Sigmoid colon (tissue), 7 donors: ENCODE data around the gene IL1RAPL1. TPM values are rescaled to one million over a fixed set of nuclear protein-coding genes. Genes with fewer than 3 reads are reported as not detected.

ENCODE experiments used
- DNase-seq: peaks from one replicate; pipeline ENCODE4 v3.0.0-alpha.2; 2019
- H3K27ac ChIP-seq, 4 donors: fragments of 200-600 bp; sonication (generic); one replicate each; pipeline ENCODE4 v1.5.1; 2016 to 2019; ENCODE audit warnings: mild to moderate bottlenecking in 1 of 4
- H3K27me3 ChIP-seq, 3 donors: fragments of 200-600 bp; sonication (generic); one replicate each; pipeline ENCODE4 v1.5.1; 2019; ENCODE audit warnings: mild to moderate bottlenecking in 1 of 3
- H3K36me3 ChIP-seq, 4 donors: fragments of 200-600 bp; sonication (generic); one replicate each; pipeline ENCODE4 v1.5.1; 2016 to 2019
- H3K4me1 ChIP-seq, 4 donors: fragments of 200-600 bp; sonication (generic); one replicate each; pipeline ENCODE4 v1.5.1; 2017 to 2019
- H3K4me3 ChIP-seq, 4 donors: fragments of 200-600 bp; sonication (generic); one replicate each; pipeline ENCODE4 v1.5.1; 2017 to 2019; ENCODE audit warnings: mild to moderate bottlenecking in 2 of 4, moderate library complexity in 1 of 4
- H3K9me3 ChIP-seq, 4 donors: fragments of 200-600 bp in 3 of 4; sonication (generic) in 3 of 4; one replicate each; pipeline versions ENCODE4 v1.5.1 to v1.6.1; 2013 to 2019
- EP300 ChIP-seq, 4 donors: sonication (generic); formaldehyde crosslinking; IDR thresholded peaks; one replicate each; pipeline ENCODE4 v1.6.1; 2017; ENCODE audit warnings: antibody characterized with exemption in 4 of 4
- POLR2A ChIP-seq, 2 donors: fragments of 450-650 bp; IDR thresholded peaks; one replicate each; pipeline ENCODE4 v1.6.1; 2016; ENCODE audit warnings: antibody characterized with exemption in 2 of 2, mild to moderate bottlenecking in 2 of 2, moderate library complexity in 2 of 2
- POLR2AphosphoS5 ChIP-seq, 4 donors: sonication (generic); formaldehyde crosslinking; IDR thresholded peaks; one replicate each; pipeline ENCODE4 v1.6.1; 2017; ENCODE audit warnings: antibody characterized with exemption in 4 of 4
- WGBS, 2 donors: extraction: QIAGEN DNeasy Blood & Tissue Kit; methylation state at CpG; one replicate each; pipeline ENCODE4 v1.1.7; 2013; 5-methylcytosine and 5-hydroxymethylcytosine counted together
- intact Hi-C: fragments of 100-400 bp; cut with DNase I; formaldehyde crosslinking; loops from one replicate; pipeline ENCODE4 v1.15.1; 2023
- polyA plus RNA-seq, 3 donors: library from polyadenylated mRNA; stranded (reverse); fragments of 200-250 nt; gene quantifications; one replicate each; pipeline ENCODE4 v1.2.3, GENCODE V29; 2013
- total RNA-seq, 4 donors: library from RNA; depleted of rRNA; stranded (reverse); fragments of >200 nt; gene quantifications; one replicate each; pipeline ENCODE4 v1.1.0, GENCODE V29; 2016
- TF ChIP-seq, protein P1 (sequence below), 4 experiments: fragments of 450-650 bp in 3 of 4; fragments of 200-600 bp in 1 of 4; IDR thresholded peaks; one replicate each; pipeline ENCODE4 v1.5.1; 2016 to 2019; ENCODE audit warnings: antibody characterized with exemption in 4 of 4, mild to moderate bottlenecking in 3 of 4, moderate library complexity in 2 of 4
- donor health status: healthy with polysubstance abuse.
- donor health status: Bipolar disorder and iron deficiency.
- donor health status: healthy.

Gene IL1RAPL1
- total and polyA plus RNA-seq, 7 donors = 0.07 to 2.5 (median 1.2) TPM; not detected in 2

DNA sequence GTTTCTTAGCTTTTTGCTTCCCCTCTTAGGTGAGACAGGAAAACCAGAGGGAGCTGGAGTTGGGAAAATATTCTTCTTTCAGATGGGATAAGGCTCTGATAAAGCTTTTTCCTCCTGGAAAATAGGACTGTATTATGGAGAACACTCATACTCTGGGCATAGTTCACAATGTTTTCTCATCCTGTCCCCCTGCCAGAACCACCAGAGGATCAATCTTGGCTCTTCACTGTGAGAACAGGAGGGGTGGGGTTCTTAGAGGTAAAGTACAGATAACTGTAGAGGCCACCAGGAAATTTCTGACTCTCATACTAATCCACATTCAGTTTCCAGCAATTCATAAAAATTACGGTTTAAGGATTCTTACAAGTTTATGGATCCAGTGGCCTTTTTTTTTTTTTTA is 966.3 kb downstream of the IL1RAPL1 start:
- intact Hi-C loops = no loop called here
- no peak for DNase-seq
- 62 to 86% methylated on average over 1 of the region's 1 CpG for WGBS, 2 donors
- Histone ChIP-seq H3K27ac (no peak overlapping the region), H3K27me3 (no peaks in the 10 kb centered on the region), H3K4me3 (no peak overlapping the region), H3K9me3 (no peaks in the 10 kb centered on the region), H3K36me3 (no peaks in the 10 kb centered on the region), H3K4me1 (no peaks in the 10 kb centered on the region)
- TF ChIP-seq, protein P1, sequence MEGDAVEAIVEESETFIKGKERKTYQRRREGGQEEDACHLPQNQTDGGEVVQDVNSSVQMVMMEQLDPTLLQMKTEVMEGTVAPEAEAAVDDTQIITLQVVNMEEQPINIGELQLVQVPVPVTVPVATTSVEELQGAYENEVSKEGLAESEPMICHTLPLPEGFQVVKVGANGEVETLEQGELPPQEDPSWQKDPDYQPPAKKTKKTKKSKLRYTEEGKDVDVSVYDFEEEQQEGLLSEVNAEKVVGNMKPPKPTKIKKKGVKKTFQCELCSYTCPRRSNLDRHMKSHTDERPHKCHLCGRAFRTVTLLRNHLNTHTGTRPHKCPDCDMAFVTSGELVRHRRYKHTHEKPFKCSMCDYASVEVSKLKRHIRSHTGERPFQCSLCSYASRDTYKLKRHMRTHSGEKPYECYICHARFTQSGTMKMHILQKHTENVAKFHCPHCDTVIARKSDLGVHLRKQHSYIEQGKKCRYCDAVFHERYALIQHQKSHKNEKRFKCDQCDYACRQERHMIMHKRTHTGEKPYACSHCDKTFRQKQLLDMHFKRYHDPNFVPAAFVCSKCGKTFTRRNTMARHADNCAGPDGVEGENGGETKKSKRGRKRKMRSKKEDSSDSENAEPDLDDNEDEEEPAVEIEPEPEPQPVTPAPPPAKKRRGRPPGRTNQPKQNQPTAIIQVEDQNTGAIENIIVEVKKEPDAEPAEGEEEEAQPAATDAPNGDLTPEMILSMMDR (IDR thresholded peaks at IDR 0.05) = no peak
- TF ChIP-seq POLR2AphosphoS5 (IDR thresholded peaks at IDR 0.05) = no peak
- no peak for TF ChIP-seq EP300 (IDR thresholded peaks at IDR 0.05)
- no peak for TF ChIP-seq POLR2A (IDR thresholded peaks at IDR 0.05)

DNA sequence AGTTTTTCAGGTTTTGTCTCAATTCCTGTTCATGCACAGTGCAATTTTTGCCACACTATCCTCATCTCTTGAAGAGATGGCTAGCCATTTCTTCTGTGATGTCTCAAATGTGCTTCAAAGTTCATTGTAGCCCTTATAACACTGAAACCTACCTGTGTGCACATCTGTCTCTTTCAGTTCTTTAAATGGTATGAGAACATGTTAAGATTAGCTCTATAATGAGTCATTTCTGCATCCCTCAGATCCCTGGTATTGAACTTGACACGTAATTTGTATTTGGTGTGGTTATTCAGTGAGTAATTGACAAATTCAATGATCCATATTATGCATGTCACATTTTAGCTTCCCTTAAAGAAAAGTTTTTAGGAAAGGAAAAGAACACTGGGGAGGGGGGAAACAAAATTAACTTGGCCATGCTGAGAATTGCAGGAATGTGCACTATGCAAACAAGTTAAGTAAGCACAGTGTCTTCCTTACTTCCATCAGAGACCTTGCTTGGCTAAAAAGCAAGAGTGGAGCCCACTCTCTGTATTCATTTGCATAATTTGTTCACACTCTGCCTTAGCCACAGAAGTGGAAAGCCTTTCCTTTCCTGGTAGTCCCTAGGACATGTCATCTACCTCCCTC is 968.3 kb downstream of the IL1RAPL1 start:
- Histone ChIP-seq H3K9me3 (no peaks in the 10 kb centered on the region), H3K4me1 (no peaks in the 10 kb centered on the region), H3K36me3 (no peaks in the 10 kb centered on the region), H3K27me3 (no peaks in the 10 kb centered on the region), H3K4me3 (no peak overlapping the region), H3K27ac (no peak overlapping the region)
- intact Hi-C loops = no loop called here
- WGBS, 2 donors = 59 to 79% methylated on average over 1 of the region's 1 CpG
- TF ChIP-seq POLR2A (IDR thresholded peaks at IDR 0.05) = no peak
- TF ChIP-seq, protein P1 (IDR thresholded peaks at IDR 0.05) = no peak
- TF ChIP-seq POLR2AphosphoS5 (IDR thresholded peaks at IDR 0.05) = no peak
- TF ChIP-seq EP300 (IDR thresholded peaks at IDR 0.05) = no peak
- DNase-seq = no peak

DNA sequence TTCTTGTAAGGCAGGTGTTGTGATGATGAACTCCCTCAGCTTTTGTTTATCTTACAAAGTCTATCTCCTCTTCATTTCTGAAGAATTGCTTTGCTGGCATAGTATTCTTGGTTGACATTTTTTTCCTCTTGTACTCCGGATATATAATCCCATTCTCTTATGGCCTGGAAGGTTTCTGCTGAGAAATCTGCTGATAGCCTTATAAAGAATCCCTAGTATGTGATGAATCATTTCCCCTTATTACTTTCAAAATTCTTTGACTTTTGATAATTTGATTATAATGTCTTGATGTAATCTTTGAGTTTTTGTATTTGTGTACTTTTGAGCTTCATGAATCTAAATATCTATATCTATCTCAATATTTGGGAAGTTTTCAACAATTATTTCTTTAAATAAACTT is 972.8 kb downstream of the IL1RAPL1 start:
- TF ChIP-seq POLR2A (IDR thresholded peaks at IDR 0.05) (no peak), EP300 (IDR thresholded peaks at IDR 0.05) (no peak), POLR2AphosphoS5 (IDR thresholded peaks at IDR 0.05) (no peak)
- TF ChIP-seq, protein P1 (IDR thresholded peaks at IDR 0.05) = no peak
- H3K36me3 ChIP-seq = no peaks in the 10 kb centered on the region
- no peak overlapping the region for H3K27ac ChIP-seq
- no peaks in the 10 kb centered on the region for H3K27me3 ChIP-seq
- intact Hi-C loops = no loop called here
- no peak overlapping the region for H3K4me3 ChIP-seq
- H3K9me3 ChIP-seq = no peaks in the 10 kb centered on the region
- DNase-seq = no peak
- WGBS, 2 donors = 95 to 96% methylated on average over 1 of the region's 1 CpG
- no peaks in the 10 kb centered on the region for H3K4me1 ChIP-seq

DNA sequence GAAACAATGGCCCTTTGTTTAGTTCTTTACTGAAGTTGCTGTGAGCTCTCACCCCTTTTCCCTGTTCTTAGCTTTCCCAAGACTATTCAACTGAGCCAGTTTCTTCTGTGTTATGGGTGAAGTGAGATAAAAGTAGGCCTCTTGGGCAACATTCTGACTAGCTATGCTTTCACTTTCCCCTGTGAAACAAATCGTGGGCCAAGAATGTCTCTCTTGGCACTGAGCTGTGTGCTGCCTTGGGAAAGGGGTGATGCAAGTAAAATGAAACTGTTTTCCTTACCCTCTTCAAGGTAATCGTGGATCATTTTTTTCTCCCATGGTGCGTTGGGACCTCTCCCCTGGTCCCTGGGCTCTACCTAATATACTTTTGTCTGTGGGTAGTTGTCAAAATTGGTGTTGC is 974.2 kb downstream of the IL1RAPL1 start:
- DNase-seq = no peak
- no peaks in the 10 kb centered on the region for H3K27me3 ChIP-seq
- H3K27ac ChIP-seq = no peak overlapping the region
- intact Hi-C loops = no loop called here
- no peaks in the 10 kb centered on the region for H3K36me3 ChIP-seq
- WGBS, 2 donors = 76 to 85% methylated on average over 3 of the region's 3 CpGs
- no peaks in the 10 kb centered on the region for H3K9me3 ChIP-seq
- no peak for TF ChIP-seq POLR2A (IDR thresholded peaks at IDR 0.05)
- no peak overlapping the region for H3K4me3 ChIP-seq
- H3K4me1 ChIP-seq = no peaks in the 10 kb centered on the region

DNA sequence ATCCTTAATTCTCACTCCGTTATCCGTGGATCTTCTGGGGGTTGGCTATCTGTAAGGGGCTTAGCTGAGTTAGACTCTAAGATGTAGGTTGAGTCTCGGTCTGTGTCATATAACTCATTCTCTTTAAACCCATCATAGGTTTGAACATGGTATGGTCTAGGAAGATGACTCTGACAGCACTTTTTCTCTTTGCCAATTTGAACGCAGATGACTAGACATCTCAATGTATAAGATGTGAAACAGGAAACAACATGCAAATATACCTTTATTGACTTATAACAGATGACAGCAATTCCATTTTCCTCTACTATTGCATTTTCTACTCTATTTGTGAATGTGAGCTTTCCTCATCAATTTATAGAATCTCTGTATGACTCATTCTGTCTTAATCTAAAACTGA is 993.3 kb downstream of the IL1RAPL1 start:
- 87 to 89% methylated on average over 4 of the region's 4 CpGs for WGBS, 2 donors
- no peaks in the 10 kb centered on the region for H3K4me1 ChIP-seq
- no peaks in the 10 kb centered on the region for H3K9me3 ChIP-seq
- H3K27ac ChIP-seq = no peak overlapping the region
- H3K4me3 ChIP-seq = no peak overlapping the region
- H3K36me3 ChIP-seq = no peaks in the 10 kb centered on the region
- intact Hi-C loops = no loop called here
- H3K27me3 ChIP-seq = no peaks in the 10 kb centered on the region
- no peak for DNase-seq
- TF ChIP-seq, protein P1 (IDR thresholded peaks at IDR 0.05) = no peak
